IMR-90 (cell line): ENCODE measurements around the gene MBTPS1.

Experiments
- CHD1 ChIP-seq: IDR thresholded peaks from 2 replicates; pipeline ENCODE4 v1.6.1; 2012; ENCODE audit warnings: low read depth, low read length, improper control_type of control experiment
- FOS ChIP-seq: fragments of 150-350 bp; IDR thresholded peaks from 2 replicates; pipeline ENCODE4 v1.6.1; 2016; ENCODE audit warnings: low read depth, low read length
- MAFK ChIP-seq: IDR thresholded peaks from 2 replicates; pipeline ENCODE4 v1.6.1; 2012; ENCODE audit warnings: low read depth, low read length, improper control_type of control experiment
- POLR2A ChIP-seq: IDR thresholded peaks from 2 replicates; pipeline ENCODE4 v1.6.1; 2012; ENCODE audit warnings: mild to moderate bottlenecking, low read depth, low read length
- TF ChIP-seq, protein P1 (sequence below): conservative IDR thresholded peaks from 2 replicates; pipeline ENCODE4 v1.5.1; 2012; ENCODE audit warnings: mild to moderate bottlenecking, low read depth, low read length, improper control_type of control experiment

GRCh38 chr16:84111525-84111924 lies 5.2 kb downstream of the MBTPS1 start:
- TF ChIP-seq, protein P1, sequence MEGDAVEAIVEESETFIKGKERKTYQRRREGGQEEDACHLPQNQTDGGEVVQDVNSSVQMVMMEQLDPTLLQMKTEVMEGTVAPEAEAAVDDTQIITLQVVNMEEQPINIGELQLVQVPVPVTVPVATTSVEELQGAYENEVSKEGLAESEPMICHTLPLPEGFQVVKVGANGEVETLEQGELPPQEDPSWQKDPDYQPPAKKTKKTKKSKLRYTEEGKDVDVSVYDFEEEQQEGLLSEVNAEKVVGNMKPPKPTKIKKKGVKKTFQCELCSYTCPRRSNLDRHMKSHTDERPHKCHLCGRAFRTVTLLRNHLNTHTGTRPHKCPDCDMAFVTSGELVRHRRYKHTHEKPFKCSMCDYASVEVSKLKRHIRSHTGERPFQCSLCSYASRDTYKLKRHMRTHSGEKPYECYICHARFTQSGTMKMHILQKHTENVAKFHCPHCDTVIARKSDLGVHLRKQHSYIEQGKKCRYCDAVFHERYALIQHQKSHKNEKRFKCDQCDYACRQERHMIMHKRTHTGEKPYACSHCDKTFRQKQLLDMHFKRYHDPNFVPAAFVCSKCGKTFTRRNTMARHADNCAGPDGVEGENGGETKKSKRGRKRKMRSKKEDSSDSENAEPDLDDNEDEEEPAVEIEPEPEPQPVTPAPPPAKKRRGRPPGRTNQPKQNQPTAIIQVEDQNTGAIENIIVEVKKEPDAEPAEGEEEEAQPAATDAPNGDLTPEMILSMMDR, result no peak
- TF ChIP-seq POLR2A (no peak), FOS (no peak), MAFK (no peak), CHD1 (no peak)
